GM11168 (cell line): Measurements from ENCODE around the gene TSPAN3.

Experiments used
- in situ Hi-C: fragments of 300-500 bp; cut with MboI; formaldehyde crosslinking; loops from one replicate; pipeline ENCODE4 v1.12.0; 2022; ENCODE audit warnings: low sequenced_read_pairs; ENCODE audit not compliant: unreplicated experiment

Gene TSPAN3

DNA sequence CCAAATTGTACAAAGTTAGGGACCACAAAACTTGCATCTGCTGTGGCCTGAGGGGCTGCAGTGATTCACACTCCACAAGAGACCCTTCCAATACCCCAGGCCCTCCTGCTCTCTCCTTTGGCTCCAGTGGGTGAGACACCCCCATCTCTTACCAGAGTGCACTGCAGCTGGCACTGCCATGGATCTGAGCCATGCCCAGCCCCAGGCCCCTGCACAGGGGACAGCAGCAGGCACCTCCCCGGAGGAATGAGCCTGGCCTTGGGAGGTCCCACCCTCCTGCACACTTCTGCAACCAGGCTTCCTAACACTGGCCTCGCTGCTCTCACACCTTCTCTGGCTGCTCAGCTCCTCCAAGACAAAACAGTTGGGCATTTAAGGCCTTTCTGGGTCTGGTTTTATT, 16.3 kb upstream of the TSPAN3 start:
- in situ Hi-C loops = no loop called here

GRCh38 chr15:77085297-77085696, 14.4 kb upstream of the TSPAN3 start:
- in situ Hi-C loops = no loop called here

DNA sequence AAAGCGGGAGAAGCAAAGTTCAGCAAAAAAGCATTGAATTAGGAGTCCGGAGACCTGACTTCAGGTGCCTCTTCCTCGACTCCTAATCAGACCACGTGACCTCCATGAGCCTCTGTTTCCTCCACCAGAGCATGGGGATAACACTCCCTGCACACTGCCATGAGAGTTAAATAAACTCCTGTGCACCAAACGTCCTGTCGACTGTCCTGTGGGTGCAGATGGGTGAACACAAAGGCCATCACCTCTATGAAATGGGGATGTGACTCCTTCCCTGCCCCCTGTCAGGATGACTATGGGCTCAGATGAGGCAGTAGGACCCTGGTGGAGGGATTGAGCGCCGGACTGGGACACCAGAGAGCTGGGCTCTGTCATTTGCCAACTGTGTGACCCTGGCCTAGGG, 13.5 kb upstream of the TSPAN3 start:
- in situ Hi-C loops = no loop called here

DNA sequence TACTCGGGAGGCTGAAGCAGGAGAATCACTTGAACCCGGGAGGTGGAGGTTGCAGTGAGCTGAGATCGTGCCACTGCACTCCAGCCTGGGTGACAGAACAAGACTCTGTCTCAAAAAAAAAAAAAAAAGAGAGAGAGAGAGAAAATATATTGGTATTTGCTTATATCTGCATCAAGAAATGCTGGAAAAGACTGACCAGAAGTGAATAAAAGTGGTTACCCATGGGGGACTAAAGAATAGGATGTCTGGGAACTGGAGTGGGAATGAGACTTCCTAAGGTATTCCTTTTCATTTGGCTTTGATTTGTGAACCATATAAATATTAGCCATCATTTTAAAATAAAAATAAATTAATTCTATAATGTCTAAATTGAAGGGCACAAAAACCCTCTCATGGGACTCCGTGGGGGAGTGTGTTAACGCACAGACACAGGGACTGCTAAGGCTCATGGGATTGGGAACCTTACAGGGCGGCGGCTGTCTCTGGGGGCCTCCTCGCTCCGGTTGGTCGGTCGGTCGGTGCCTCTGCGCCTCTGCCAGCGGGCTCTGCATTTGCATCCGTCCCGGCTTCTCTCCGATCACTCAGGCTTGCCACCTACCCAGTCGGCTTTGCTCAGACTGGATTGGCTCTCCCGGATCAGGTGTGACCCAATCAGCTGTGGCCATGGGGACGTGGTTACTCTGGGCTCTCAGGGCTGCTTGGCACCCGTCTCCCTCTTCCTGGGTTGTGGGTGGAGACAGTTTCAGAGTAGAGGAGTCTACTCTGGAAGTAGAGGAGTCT, 12.7 kb upstream of the TSPAN3 start:
- in situ Hi-C loops = no loop called here

DNA sequence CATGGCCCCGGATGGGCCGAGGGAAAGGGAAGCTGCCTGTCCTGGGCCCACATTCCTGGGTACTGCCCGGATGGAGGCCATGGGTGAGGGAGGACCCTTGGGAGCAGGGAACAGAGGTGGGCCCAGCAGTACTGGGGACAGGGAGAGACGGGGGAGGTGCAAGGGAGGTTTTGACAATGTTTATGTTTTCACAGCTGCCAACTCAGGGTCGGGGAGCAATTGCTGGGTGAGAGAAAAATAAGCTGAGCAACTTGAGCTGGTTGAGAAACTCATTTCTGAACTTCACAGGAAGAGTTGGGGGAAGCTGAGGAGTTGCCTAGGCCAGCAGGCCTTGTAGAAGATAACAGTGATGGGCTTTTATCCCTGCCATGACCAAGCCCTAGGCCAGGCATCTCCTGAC, 11.1 kb upstream of the TSPAN3 start:
- in situ Hi-C loops = no loop called here

GRCh38 chr15:77076323-77076915, 5.5 kb upstream of the TSPAN3 start:
- in situ Hi-C loops = no loop called here

- in situ Hi-C loops = no loop called here
Observed at GRCh38 chr15:77075528-77075927, 4.6 kb upstream of the TSPAN3 start.

- in situ Hi-C loops = no loop called here
Observed at GRCh38 chr15:77074350-77074749, 3.4 kb upstream of the TSPAN3 start.

DNA sequence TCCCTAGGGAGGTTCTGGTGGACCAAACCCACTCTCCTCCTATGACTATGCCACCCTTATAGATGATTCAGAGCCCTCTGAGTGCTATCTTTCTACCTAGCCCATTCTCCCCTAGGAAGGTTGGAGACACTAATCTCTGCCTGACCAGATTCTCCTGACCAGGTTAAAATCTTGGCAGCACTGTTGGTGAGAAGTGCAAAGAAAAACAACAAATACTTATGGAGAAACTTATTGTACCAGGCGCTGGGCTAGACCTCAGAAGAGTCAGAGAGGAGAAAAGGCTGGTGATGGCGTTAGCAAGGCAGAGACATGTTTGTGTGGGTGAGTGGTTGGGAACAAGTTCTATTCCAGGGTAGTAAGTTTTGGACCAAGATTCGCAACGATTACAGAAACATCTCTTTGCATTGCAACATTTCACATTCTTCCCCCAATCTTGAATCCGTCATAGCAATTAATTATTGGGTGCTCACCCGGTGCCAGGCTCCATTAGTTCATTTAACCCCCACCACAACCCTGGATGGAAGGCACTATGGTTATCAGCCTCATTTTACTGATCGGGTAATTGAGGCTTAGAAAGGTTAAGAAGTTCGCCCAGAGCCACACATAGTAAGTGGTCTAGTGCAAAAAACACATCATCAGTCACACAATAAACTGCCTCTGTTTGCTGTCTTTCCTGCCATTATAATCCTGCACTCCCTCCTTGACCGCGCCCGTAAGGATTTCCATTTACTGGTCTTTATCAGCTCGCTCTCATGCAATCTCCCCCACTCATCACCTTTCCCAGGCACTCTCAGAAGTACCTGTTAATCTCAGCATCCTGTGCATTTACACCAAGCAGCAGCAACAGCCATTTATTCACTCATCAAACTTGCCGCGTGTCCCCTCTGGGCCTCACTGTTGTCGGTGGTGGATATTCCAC, 655 bp upstream of the TSPAN3 start:
- in situ Hi-C loops = no loop called here

DNA sequence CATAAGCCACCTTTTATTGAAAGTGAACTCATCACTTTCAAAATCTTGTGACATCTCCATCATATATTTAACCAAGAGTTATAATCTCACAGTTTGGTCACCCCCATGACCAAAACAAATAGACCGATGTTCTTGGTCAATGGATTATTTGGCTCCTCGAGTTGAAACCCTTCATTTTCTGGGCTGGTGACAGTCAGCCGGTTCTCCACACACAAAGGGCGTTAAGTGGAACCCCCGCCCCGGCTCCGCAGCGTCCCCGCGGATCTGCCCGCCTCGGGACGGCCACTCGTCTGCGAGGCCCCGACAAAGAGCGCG, 772 bp downstream of the TSPAN3 start:
- in situ Hi-C loops = no loop called here

DNA sequence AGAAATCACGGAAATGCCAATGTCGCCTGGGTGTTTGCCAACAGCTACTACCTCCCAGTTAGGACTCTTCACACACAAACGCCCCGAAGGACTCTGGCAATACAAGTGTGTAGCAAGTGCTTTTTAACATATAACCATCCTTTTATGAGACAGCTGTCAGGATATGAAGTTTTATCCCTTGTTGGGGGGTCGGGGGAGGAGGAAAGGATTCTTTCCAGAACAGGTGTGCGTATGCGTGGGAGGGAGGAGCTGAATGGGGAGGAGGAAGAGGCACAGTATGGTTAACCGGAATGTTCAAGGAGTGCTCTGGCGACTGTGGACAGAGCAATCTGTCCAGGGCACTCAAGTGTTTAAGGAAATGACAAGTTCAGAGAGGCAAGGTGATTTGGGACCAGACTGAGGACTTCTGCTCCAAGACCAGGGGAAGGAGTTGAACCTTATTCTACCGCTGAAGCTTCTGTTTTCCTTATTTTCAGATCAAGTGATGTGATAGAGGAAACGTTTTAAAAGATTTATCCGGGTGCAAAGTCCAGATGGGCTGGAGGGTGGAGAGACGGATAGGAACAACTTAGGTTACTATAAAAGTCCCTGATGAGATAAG, 1.3 kb downstream of the TSPAN3 start:
- in situ Hi-C loops = no loop called here

DNA sequence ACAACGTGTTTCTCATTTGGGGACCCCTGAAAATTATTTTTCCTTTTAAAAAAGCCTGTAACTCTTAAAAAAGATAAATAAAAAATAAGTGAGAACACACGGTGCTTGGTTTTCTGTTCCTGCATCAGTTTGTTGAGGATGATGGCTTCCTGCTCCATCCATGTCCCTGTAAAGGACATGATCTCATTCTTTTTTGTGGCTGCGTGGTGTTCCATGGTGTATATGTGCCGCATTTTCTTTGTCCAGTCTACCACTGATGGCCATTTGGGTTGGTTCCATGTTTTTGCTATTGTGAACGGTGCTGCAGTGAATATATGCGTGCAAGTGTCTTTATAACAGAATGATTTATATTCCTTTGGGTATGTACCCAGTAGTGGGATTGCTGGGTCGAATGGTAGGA, 2.3 kb downstream of the TSPAN3 start:
- in situ Hi-C loops = no loop called here

GRCh38 chr15:77067691-77068367, 3.1 kb downstream of the TSPAN3 start:
- in situ Hi-C loops = no loop called here

- in situ Hi-C loops = no loop called here
Observed at GRCh38 chr15:77066971-77067690, 3.8 kb downstream of the TSPAN3 start.

- in situ Hi-C loops = no loop called here
Observed at GRCh38 chr15:77064539-77065308, 6.2 kb downstream of the TSPAN3 start.

DNA sequence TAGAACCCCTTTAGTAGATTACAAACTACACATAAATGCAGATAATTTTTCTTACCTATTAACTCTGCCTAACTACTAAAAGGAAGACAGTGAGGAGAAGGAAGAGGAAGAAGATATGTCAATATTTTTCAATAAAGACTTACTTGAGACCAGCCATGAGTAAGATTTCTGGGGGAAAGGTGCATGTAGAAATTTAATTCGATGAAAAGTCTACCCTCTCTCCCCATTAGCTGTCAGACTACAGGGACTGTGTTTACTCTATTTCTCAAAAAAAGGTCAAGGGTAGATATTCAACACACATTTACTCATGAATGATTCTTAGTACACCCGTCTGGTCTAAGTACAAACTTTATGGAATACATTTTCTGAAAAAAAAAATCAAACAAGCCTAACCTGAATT, 6.8 kb downstream of the TSPAN3 start:
- in situ Hi-C loops = no loop called here

GRCh38 chr15:77063249-77063648, 7.7 kb downstream of the TSPAN3 start:
- in situ Hi-C loops = no loop called here

DNA sequence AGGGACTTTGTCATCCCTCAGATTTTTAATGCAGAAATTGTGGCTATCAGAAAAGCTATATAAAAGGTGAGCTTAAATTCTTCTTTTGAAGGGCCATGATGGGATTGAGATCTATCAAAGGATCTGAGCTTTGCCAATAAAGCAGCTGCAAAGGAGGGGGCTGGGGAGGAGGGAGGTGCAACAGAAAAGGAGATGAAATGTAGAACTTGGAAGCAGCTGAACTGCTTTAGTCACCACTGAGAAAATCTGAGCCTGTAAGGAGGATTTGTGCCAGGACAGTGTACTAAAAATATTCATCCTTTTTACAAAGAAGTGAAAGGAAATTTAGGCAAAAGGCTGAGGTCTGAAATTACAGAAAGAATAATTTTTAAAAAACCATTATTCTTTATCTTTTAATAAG, 10.4 kb downstream of the TSPAN3 start:
- in situ Hi-C loops = no loop called here

- in situ Hi-C loops = no loop called here
Observed at GRCh38 chr15:77059786-77060361, 11.0 kb downstream of the TSPAN3 start.
